SKM-1 treated with dmso at 0.1 percent for 144 hours (cell line): ENCODE data around the gene SELENOI.

Experiments used
- DNase-seq: peaks from one replicate; lab custom pipeline; 2025; ENCODE audit not compliant: unreplicated experiment; lab: John Stamatoyannopoulos, UW

The SELENOI gene

GRCh38 chr2:26409785-26410184 is 63.8 kb downstream of the SELENOI start:
- DNase-seq, result no peak

DNA sequence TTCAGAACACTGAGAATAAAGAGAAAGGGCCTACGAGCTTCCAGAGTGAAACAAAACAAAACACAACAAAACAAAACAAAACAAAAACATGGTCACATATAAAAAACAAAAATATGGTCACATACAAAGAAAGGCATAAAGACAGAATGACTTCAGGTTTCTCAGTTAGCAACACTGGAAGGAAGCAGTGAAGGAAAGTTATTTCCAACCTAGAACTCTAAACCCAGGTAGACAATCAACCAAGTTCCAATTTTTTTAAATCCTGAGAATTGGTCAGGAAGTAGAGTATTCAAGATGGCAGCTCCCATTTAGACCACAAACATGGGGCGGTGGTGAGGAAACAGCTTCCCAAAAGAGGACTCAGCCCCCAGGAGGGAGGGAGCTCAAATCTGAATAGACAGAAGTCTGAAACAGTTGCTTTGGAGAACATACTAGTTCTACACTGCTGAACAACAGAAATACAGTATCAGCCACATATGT is 64.9 kb downstream of the SELENOI start:
- no peak for DNase-seq

DNA sequence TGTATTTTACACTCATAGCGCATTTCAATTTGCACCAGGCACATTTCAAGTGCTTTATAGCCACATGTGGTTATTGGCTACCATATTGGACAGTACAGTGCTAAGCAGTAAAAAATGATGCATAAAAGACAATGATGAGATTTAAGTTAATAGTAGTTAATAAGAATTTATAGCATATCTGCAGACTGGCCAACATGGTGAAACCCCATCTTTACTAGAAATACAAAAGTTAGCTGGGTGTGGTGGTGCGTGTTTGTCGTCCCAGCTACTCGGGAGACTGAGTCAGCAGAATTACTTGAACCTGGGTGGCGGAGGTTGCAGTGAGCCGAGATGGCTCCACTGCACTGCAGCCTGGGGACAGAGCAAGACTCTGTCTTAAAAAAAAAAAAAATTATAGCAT is 65.5 kb downstream of the SELENOI start:
- no peak for DNase-seq

DNA sequence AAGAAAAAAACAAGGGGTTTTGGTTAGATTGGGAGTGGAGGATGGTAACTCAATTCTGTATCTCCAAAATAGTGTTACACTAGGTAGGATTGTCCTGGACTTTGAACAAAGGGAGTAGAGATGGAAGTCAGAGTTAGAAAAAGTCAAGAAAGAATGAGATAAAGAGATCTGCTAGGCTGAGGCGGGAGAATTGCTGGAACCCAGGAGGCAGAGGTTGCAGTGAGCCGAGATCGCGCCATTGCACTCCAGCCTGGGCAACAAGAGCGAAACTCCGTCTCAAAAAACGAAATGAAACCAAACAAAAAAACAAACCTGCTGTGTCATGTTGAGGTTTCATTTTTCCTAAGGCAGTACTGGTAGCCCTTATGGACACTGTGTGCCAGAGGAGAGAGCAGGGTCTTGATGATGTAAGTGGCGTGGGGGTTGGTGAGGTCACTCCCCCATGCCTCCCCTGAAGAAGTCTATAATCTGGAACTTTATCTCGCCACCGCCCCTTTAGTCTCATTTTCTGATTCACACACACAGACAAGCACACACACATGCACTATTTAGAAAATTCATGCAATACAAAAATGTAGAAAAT is 66.2 kb downstream of the SELENOI start:
- DNase-seq, result no peak

DNA sequence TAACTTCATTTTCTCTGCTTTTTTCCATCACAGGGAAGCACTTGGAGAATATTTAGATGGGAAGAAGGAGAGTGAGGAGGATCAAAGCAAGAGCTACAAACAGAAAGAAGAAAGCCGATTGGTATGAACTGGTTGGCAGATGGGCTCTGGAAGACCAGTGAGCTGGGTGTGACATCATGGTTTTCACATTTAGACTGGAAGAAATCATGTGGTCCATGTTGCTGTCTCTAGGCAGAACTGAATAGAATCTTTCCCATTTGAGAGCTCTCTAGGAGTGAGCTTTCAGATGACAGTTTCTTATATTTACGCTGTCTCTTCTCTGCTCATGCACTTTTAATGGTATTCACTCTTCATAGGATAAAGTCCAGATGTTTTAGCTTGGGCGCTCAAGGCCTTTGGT is 68.4 kb downstream of the SELENOI start:
- no peak for DNase-seq

DNA sequence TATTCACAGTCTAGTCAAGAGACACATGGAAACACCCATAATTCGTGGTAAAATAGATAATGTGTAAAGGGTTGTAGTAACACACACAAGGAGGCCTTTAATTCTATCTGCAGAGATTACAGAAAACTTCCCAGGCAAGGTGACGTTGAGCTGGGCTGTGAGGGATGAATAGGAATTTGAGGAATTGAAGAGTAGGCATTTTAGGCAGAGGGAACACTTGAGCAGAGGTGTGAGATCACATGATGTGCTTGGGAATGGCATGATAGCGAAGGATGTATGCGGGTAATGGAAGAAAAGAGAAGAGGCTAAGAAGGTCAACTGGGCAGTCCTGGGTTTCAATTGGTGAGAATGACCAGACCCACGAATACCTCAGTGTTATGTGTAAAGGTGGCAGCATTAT is 76.0 kb downstream of the SELENOI start:
- no peak for DNase-seq

DNA sequence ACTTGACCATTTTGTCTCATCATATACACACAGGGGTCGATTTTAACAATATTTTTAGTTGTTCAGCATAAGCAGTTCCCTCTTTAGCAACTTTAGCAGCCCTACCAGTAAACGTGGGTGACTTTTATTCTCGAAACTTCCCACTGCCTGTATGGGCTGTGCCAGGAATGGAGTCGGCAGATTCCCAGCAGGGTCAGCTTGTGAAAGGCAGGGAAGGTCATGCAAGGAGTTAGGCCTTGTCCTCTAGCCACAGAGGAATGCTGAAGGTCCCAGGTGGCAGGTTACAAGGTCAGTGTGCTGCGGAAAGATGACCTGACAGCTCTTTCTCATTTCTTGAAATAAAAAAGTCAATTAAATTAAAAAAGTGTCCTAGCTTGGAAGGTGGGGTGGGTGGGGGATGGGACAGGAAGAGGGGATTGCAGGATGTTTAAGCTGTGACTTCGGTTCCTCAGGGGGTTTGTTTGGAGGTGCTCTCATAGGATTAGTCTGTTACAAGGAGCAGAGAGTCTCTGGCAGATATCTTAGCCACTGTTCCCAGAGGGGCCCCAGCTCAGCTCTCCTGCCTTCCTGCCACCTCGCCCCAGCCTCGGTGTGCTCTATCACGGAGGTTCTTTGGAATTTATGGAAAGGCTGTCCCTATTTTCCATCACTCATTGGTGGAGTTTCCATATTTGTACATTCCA is 77.1 kb downstream of the SELENOI start:
- DNase-seq, result no peak

- DNase-seq, result no peak
Observed at GRCh38 chr2:26423750-26424149, 77.8 kb downstream of the SELENOI start.

DNA sequence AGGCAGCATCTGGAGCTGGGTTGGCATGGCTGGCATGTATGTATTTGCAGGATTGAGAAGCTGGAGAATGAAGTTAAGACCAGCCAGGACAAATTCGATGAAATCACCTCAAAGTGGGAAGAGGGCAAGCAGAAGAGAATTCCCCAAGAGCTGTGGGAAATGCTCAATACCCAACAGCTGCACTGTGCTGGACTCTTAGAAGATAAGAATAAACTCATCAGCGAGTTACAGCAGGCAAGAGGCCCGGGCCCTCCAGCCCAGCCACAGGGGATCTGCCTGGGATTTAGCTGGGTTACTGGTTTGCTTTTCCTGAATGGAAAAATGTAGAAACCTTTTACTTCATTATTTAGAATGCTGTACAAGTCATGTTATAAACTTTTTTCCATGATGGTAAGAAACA is 78.3 kb downstream of the SELENOI start:
- no peak for DNase-seq

- no peak for DNase-seq
Observed at GRCh38 chr2:26428846-26429245, 82.9 kb downstream of the SELENOI start.

DNA sequence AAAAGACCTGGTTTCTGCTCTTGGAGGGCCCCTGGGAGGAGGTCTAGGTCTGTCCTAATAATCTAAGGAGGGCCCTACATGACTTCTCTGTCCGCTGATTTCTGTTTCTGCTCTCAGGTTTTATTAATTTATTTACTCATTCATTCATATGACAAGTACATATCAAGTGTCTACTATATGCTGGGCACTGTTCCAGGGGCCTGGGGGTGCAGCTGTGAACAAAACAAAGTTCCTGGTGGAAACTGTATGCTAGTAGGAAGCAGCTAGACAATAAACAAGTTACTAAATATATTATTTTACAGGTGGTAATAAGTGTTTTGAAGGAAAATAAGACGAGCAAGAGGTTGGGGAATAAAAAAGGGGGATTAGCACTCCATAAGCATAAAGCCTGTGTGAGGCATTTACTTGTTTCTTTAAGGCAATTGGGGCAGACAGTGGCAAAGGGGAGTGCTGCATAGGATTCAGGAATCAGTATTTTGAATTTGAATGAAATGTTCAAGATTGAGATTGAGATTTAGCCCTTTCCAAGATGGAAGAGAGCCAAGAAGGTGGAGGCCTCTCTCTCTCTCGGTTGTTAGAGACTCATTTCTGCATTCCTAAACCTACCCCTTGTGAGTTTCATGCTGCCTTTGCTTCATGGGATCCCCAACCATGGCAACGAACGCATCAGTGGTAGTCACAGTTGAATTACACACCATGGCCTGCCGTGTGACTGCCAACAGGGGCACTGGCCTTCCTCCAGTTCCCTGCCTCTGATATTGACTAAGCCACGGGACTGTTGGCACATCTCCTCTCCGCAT is 84.0 kb downstream of the SELENOI start:
- no peak for DNase-seq

DNA sequence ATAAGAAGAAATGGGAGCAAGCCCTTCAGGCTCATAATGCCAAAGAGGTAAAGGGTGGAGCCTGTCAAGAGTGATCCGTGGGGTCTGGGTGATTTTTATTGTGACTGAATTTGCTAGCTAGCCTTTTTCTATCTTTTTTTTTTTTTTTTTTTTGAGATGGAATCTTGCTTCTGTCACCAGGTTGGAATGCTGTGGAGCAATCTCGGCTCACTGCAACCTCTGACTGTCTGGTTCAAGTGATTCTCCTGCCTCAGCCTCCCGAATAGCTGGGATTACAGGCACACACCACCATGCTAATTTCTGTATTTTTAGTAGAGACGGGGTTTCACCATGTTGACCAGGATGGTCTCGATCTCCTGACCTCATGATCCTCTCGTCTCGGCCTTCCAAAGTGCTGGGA is 84.9 kb downstream of the SELENOI start:
- no peak for DNase-seq

GRCh38 chr2:26432363-26432762 is 86.4 kb downstream of the SELENOI start:
- DNase-seq, result no peak

DNA sequence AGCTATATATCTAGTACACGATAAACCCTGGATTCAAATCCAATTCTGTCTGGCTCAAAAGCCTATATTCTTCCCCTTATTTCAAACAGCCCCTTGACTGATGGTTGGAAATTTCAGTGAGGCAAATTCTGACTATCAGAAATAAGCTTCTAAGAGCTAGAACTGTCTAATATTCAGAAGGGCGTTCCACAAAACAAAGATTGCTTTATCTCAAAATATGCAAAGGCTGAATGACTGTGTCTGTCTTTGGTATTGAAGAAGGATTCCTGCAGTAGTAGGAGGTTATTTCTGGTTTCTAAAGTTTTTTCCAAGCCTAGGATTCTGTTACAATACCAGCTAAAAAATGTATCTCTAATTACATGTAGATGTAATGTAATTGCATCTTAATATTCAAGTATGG is 86.9 kb downstream of the SELENOI start:
- DNase-seq, result no peak

DNA sequence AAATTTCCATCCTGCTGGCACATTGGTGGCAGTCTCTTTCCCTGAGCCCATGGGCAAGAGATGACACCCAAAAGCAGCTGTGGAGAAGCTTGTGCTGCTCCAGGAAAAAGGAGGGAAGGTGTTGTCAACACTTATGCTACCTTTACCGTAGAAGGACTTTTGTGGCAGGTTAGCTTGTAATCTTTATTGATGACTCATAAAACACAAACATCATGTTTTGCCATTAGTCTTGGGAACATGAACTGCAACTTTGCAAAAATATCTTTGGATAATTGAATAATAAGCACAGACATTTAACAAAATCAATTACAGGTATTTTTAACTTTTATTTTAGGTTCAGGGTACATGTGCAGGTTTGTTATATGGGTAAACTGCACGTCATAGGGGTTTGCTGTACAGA is 89.2 kb downstream of the SELENOI start:
- no peak for DNase-seq

GRCh38 chr2:26438526-26438925 is 92.6 kb downstream of the SELENOI start:
- no peak for DNase-seq

DNA sequence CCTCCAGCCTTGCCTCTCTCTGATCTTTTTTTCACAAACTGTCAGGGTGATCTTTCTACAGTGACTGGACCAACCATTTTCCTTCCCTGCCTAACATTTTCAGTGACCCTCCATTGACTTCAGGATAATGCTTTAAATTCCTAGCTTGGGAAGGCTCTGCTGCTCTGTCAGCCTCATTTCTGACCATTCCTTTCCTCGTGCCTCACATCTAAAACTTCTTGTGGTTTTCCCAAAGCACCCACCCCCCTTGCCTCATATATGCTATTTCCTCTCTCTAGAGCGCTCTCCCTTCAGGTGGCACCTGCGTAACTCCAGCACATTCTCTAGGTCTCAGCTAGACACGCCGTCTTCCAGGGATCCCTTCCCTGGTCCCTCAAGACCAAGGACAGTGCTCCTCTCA is 93.0 kb downstream of the SELENOI start:
- DNase-seq, result no peak

DNA sequence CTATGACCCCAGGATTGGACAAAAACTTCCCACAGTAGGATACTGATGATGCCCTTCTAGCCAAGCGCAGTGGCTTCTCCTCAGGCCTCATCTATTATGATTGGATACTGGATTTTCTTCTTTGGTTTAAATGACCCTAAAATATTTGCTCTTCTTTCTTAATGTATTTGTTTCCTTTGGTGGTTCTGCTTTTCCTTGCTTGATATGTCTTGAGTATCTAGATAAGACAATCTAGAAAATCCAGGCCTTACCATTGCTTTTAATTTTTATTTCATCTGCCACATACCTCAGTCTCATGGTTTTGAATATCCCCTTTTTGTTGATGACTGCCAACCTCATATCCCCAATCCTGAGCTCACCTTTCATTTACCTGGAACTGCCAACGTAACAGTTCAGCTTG is 96.4 kb downstream of the SELENOI start:
- DNase-seq, result no peak

DNA sequence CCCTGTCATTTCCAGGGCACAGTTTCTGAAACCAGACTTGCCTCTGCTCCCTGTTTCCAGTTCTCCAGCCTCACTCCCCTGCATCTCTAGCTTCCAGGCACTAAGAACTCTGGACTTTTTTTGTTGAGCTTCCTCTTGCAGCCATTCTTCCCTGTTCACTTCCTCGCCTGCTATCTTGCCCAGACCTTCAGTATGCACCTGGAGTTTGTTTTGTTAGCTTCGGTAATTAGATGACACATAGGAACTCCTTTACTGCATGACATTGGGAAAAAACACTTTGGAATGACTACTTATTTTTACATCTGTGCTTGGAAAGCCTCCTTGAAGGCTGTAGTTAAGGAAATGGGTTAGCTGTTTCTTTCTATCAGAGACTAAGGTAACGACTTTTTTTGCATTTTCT is 96.8 kb downstream of the SELENOI start:
- no peak for DNase-seq

DNA sequence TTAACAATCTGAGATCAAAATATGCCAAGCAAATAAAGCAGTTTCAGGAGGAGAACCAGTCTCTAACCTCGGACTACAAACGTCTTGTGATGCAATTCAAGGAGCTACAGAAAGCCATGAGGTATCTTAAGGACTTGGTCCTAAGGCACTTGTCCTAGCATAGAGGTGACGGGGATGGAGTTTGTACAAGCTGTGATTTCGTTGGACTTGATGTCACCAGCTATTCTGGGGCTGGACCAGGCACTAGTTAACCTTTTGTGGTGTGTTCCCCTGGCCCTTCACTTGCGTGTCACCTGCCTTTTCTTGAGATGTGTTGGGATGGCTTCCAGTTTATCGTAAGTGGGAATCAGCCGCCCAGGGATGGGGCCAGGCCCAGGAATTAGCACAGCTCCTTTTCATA is 98.3 kb downstream of the SELENOI start:
- DNase-seq, result no peak
